Neural progenitor cell (in vitro differentiated cells): ENCODE data around the gene CFAP119. TPM values are rescaled to one million over a fixed set of nuclear protein-coding genes. Genes with fewer than 3 reads are reported as not detected.

Source experiments
- DNase-seq: peaks from one replicate; pipeline ENCODE4 v3.0.0-alpha.2; 2016; ENCODE audit warnings: low spot score
- H2AFZ ChIP-seq: fragments of 200-600 bp; sonication (generic); replicated peaks from 2 replicates; pipeline ENCODE4 v1.6.1; 2016; ENCODE audit warnings: antibody characterized with exemption
- H3F3A ChIP-seq: fragments of 200-600 bp; sonication (generic); 2 replicates; pipeline ENCODE4 v1.6.1; 2016; ENCODE audit warnings: antibody characterized with exemption, low read depth
- H3K27ac ChIP-seq: fragments of 200-600 bp; sonication (generic); 2 replicates; pipeline ENCODE4 v1.5.1; 2016; ENCODE audit warnings: mild to moderate bottlenecking
- H3K27me3 ChIP-seq: fragments of 200-600 bp; sonication (generic); 2 replicates; pipeline ENCODE4 v1.6.1; 2016; ENCODE audit warnings: mild to moderate bottlenecking, moderate library complexity
- H3K36me3 ChIP-seq: fragments of 200-600 bp; sonication (generic); 2 replicates; pipeline ENCODE4 v1.5.1; 2016
- H3K4me1 ChIP-seq: fragments of 200-600 bp; sonication (generic); 2 replicates; pipeline ENCODE4 v1.6.1; 2016; ENCODE audit warnings: mixed run types
- H3K4me2 ChIP-seq: fragments of 200-600 bp; sonication (generic); 2 replicates; pipeline ENCODE4 v1.6.1; 2016
- H3K4me3 ChIP-seq: fragments of 200-600 bp; sonication (generic); 2 replicates; pipeline ENCODE4 v1.5.1; 2016
- H3K79me2 ChIP-seq: fragments of 200-600 bp; sonication (generic); 2 replicates; pipeline ENCODE4 v1.6.1; 2016; ENCODE audit warnings: low read depth
- H3K9ac ChIP-seq: fragments of 200-600 bp; sonication (generic); 2 replicates; pipeline ENCODE4 v1.6.1; 2016
- H3K9me3 ChIP-seq: fragments of 200-600 bp; sonication (generic); 2 replicates; pipeline ENCODE4 v1.5.1; 2016; ENCODE audit warnings: low read depth
- H4K20me1 ChIP-seq: fragments of 200-600 bp; sonication (generic); 2 replicates; pipeline ENCODE4 v1.6.1; 2016; ENCODE audit warnings: low read depth
- H3K27ac Mint-ChIP-seq: 3 replicates; pipeline ENCODE4 v1.8.0; 2021; ENCODE audit warnings: mixed read lengths
- H3K27me3 Mint-ChIP-seq: 2 replicates; pipeline ENCODE4 v1.8.0; 2022; ENCODE audit warnings: low read depth, mild to moderate bottlenecking, inconsistent platforms, moderate library complexity, mixed read lengths; ENCODE audit not compliant: insufficient read depth
- H3K36me3 Mint-ChIP-seq: 3 replicates; pipeline ENCODE4 v1.8.0; 2021; ENCODE audit warnings: mixed read lengths
- H3K4me1 Mint-ChIP-seq: 3 replicates; pipeline ENCODE4 v1.8.0; 2021; ENCODE audit warnings: mixed read lengths
- H3K4me3 Mint-ChIP-seq: 3 replicates; pipeline ENCODE4 v1.8.0; 2021; ENCODE audit warnings: mild to moderate bottlenecking, moderate library complexity, mixed read lengths
- H3K9me3 Mint-ChIP-seq: 3 replicates; pipeline ENCODE4 v1.8.0; 2020; ENCODE audit warnings: mixed read lengths
- EZH2 ChIP-seq: fragments of 200-600 bp; sonication (generic); IDR thresholded peaks from 2 replicates; pipeline ENCODE4 v1.6.1; 2017; ENCODE audit warnings: antibody characterized with exemption, mild to moderate bottlenecking, moderate library complexity
- EZH2phosphoT487 ChIP-seq: fragments of 200-600 bp; sonication (generic); IDR thresholded peaks from 2 replicates; pipeline ENCODE4 v1.6.1; 2017; ENCODE audit warnings: antibody characterized with exemption
- total RNA-seq: library from RNA; depleted of rRNA; stranded (reverse); fragments of >200 nt; gene quantifications from 2 replicates; pipeline ENCODE4 v1.2.3, GENCODE V29; 2015; ENCODE audit warnings: low replicate concordance
- TF ChIP-seq, protein P1 (sequence below): fragments of 200-600 bp; sonication (generic); IDR thresholded peaks from 2 replicates; pipeline ENCODE4 v1.5.1; 2017; ENCODE audit warnings: antibody characterized with exemption, mild to moderate bottlenecking

Gene CFAP119
- total RNA-seq, 1 donor from 2014 or later = 0.56 TPM

- no peak overlapping the region for H3K27ac Mint-ChIP-seq
- no peak overlapping the region for H3K4me2 ChIP-seq
Observed at GRCh38 chr16:30740364-30741251, 21.3 kb downstream of the CFAP119 start.

GRCh38 chr16:30738984-30739951, 22.6 kb downstream of the CFAP119 start:
- H3K9me3 ChIP-seq = no peaks in the 10 kb centered on the region
- H3K4me1 ChIP-seq = no peaks in the 10 kb centered on the region
- Mint-ChIP-seq H3K4me3 (no peak overlapping the region), H3K27ac (no peak overlapping the region), H3K4me1 (no peaks in the 10 kb centered on the region), H3K27me3 (peaks cover 2% of the 10 kb centered on the region), H3K36me3 (peaks cover 26% of the 10 kb centered on the region), H3K9me3 (no peaks in the 10 kb centered on the region)
- no peaks in the 10 kb centered on the region for H4K20me1 ChIP-seq
- H3K36me3 ChIP-seq = no peaks in the 10 kb centered on the region
- DNase-seq = no peak
- no peak overlapping the region for H3K9ac ChIP-seq
- no peak overlapping the region for H2AFZ ChIP-seq
- TF ChIP-seq, protein P1, sequence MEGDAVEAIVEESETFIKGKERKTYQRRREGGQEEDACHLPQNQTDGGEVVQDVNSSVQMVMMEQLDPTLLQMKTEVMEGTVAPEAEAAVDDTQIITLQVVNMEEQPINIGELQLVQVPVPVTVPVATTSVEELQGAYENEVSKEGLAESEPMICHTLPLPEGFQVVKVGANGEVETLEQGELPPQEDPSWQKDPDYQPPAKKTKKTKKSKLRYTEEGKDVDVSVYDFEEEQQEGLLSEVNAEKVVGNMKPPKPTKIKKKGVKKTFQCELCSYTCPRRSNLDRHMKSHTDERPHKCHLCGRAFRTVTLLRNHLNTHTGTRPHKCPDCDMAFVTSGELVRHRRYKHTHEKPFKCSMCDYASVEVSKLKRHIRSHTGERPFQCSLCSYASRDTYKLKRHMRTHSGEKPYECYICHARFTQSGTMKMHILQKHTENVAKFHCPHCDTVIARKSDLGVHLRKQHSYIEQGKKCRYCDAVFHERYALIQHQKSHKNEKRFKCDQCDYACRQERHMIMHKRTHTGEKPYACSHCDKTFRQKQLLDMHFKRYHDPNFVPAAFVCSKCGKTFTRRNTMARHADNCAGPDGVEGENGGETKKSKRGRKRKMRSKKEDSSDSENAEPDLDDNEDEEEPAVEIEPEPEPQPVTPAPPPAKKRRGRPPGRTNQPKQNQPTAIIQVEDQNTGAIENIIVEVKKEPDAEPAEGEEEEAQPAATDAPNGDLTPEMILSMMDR = no peak
- TF ChIP-seq EZH2 (no peak), EZH2phosphoT487 (no peak)
- no peak overlapping the region for H3K4me3 ChIP-seq
- H3F3A ChIP-seq = no peaks in the 10 kb centered on the region
- H3K27ac ChIP-seq = no peak overlapping the region
- H3K79me2 ChIP-seq = no peaks in the 10 kb centered on the region
- H3K4me2 ChIP-seq = no peak overlapping the region
- no peaks in the 10 kb centered on the region for H3K27me3 ChIP-seq

More at GRCh38 chr16:30740364-30741251, 21.3 kb downstream of the CFAP119 start:
- Histone ChIP-seq H3F3A (peaks cover 7% of the 10 kb centered on the region), H4K20me1 (no peaks in the 10 kb centered on the region), H3K9ac (no peak overlapping the region), H3K27ac (no peak overlapping the region), H3K4me3 (no peak overlapping the region), H2AFZ (no peak overlapping the region), H3K36me3 (no peaks in the 10 kb centered on the region), H3K9me3 (no peaks in the 10 kb centered on the region), H3K4me1 (no peaks in the 10 kb centered on the region), H3K27me3 (no peaks in the 10 kb centered on the region), H3K79me2 (no peaks in the 10 kb centered on the region)
- no peak for TF ChIP-seq EZH2
- no peak for TF ChIP-seq EZH2phosphoT487
- TF ChIP-seq, protein P1 = no peak
- Mint-ChIP-seq H3K4me3 (no peak overlapping the region), H3K9me3 (no peaks in the 10 kb centered on the region), H3K36me3 (peaks cover 23% of the 10 kb centered on the region), H3K27me3 (peaks cover 2% of the 10 kb centered on the region), H3K4me1 (no peaks in the 10 kb centered on the region)
- no peak for DNase-seq

DNA sequence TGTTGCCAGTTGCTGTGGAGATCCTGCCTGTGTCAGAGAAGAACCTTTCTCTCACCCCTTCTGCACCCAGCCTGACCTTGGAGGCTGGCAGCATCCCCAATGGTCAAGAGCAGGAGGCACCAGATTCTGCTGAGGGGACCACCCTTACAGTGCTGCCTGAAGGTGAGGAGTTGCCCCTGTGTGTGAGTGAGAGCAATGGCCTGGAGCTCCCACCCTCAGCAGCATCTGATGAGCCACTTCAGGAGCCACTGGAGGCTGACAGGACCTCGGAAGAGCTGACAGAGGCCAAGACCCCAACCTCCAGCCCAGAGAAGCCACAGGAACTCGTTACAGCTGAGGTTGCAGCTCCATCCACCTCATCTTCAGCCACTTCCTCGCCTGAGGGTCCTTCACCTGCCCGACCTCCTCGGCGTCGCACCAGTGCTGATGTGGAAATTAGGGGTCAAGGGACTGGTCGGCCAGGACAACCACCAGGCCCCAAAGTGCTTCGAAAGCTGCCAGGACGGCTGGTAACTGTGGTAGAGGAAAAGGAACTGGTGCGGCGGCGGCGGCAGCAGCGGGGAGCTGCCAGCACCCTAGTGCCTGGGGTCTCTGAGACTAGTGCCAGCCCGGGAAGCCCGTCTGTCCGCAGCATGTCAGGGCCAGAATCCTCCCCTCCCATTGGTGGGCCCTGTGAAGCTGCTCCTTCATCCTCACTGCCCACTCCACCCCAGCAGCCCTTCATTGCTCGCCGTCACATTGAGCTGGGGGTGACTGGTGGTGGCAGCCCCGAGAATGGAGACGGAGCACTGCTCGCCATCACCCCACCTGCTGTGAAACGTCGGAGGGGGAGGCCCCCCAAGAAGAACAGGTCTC, 23.8 kb downstream of the CFAP119 start:
- Histone ChIP-seq H3F3A (no peaks in the 10 kb centered on the region), H3K4me3 (no peak overlapping the region), H3K9ac (no peak overlapping the region), H3K27ac (no peak overlapping the region), H2AFZ (no peak overlapping the region), H3K27me3 (no peaks in the 10 kb centered on the region), H3K4me1 (no peaks in the 10 kb centered on the region), H3K4me2 (no peak overlapping the region), H3K9me3 (no peaks in the 10 kb centered on the region), H4K20me1 (no peaks in the 10 kb centered on the region), H3K36me3 (no peaks in the 10 kb centered on the region), H3K79me2 (no peaks in the 10 kb centered on the region)
- Mint-ChIP-seq H3K4me3 (no peak overlapping the region), H3K27ac (no peak overlapping the region), H3K36me3 (peaks cover 32% of the 10 kb centered on the region), H3K4me1 (no peaks in the 10 kb centered on the region), H3K9me3 (no peaks in the 10 kb centered on the region), H3K27me3 (no peaks in the 10 kb centered on the region)
- DNase-seq = no peak
- TF ChIP-seq EZH2 = no peak
